NOMO-1 treated with DMSO at 0.1 percent for 48 hours (cell line): ENCODE measurements around the gene MSS51.
A peak's percentile ranks its signal among the peaks of the same experiment; 100 is the strongest.

ENCODE experiments used
- DNase-seq: peaks from one replicate; lab custom pipeline; 2025; ENCODE audit not compliant: unreplicated experiment; lab: John Stamatoyannopoulos, UW

MSS51 gene

DNA sequence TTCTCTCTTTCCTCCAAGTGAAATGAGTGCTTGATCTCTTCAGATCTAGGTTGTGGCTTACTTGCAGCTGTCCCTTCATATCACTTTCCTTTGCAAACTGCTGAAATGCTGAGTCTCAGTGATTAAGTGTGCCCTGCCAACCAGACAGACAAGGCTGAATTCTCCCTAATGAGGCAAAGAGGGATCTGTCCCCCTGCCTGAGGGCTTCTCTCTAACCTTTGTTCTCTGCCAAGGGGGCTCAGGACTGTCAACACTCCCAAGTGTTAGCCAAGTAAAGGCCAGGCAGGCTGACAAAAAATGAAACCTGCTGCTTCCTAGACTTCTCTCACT, at the start of gene MSS51:
TSS of gene MSS51 (minus strand) at position 24 of the 330 bp plus-strand sequence. CDS start 5,277 bp downstream, outside the sequence.
- no peak for DNase-seq

DNA sequence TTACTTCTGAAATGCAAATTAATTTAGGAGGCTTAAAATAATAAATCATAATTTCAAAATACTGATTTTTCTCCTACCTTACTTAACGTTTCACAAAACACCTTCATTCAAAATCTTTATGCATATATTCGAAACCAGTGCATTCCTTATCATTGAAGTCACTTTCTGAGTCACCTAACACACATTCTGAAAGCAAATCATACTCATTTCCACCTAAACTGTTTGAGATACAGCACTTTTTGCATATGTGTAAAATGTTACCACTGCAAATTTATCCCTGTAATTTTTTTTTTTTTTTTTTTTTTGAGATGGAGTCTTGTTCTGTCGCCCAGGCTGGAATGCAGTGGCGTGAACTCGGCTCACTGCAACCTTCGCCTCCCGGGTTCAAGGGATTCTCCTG, 46.8 kb upstream of the MSS51 start:
- no peak for DNase-seq

- no peak for DNase-seq
Observed at GRCh38 chr10:73478636-73479035, 45.3 kb upstream of the MSS51 start.

DNA sequence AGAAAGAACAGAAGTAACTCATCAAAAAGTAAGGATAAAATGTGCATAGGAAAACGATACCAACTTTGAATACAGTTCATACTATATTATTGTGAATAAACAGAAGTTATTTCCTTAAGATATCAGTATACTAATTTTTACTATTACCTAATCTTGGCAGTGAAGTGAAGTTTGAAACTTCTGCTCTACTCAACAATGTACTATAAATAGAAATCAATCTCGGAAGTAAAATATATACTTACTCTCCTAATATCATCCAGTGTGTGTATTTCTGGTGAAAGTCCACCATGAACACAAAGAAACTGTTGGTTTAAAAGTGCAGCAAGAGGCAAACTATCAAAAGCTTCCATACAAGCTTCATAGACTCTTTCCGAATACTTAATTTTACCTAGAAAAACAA, 37.9 kb upstream of the MSS51 start:
- no peak for DNase-seq

DNA sequence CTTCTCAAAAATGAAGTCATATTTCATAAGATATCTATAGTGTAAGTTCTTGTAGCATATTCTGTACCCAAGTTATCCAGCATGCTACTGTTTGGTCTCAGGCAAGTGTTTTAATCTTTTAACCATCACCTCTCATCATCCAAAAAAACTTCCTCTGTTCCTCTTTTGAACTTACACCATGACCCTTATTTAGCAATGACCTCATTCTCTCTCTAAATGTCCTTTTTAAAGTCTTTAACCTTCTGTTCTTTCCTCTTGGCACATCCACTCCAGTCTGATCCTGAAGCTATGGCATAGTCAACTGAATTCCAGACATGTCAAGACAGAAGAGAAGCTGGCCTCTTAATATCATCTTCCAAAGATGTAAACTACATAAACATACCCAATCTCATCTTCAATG, 36.2 kb upstream of the MSS51 start:
- peak; percentile 10 for DNase-seq

GRCh38 chr10:73467206-73467605, 33.8 kb upstream of the MSS51 start:
- DNase-seq = no peak

- DNase-seq = no peak
Observed at GRCh38 chr10:73465978-73466726, 32.8 kb upstream of the MSS51 start.

DNA sequence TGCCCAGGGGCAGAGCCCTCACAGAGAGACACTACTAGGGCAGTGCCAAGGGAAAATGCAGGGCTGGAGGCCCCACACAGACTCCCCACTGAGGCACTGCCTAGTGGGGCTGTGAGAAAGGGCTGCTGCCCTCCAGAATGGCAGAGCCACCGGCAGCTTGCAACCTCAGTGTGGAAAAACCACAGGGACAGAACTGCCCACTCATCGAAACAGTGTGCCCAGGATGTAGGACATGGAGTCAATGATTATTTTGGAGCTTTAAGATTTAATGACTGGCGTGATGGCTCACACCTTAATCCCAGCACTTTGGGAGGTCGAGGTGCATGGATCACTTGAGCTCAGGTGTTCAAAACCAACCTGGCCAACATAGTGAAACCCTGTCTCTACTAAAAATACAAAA, 27.5 kb upstream of the MSS51 start:
- DNase-seq = no peak

DNA sequence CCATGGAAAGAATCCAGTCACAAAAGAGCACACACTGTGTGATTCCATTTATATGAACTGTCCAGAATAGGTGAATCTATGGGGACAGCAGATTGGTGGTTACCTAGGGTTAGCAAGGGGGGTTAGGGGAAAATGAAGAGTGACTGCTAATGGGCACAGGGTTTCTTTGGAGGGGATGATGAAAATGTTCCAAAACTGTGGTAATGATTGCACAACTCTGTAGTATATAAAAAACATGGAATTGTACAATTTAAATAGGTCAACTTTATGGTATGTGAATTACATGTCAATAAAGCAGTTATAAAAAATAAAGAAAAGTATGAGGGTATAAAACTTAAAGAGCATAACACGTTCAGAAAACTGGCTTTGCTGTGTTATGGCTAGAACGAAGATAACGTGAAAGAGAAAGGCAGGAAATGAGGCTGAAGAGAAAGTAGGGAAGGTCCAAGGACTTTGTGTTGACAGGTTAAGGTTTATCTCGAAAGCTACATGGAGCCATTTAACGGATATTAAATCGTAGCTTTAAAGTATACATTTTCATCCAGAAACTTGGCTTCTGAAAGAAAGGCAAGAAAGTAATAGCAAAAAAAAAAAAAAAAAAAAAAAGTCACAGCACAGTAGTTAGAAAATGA, 26.4 kb upstream of the MSS51 start:
- no peak for DNase-seq

DNA sequence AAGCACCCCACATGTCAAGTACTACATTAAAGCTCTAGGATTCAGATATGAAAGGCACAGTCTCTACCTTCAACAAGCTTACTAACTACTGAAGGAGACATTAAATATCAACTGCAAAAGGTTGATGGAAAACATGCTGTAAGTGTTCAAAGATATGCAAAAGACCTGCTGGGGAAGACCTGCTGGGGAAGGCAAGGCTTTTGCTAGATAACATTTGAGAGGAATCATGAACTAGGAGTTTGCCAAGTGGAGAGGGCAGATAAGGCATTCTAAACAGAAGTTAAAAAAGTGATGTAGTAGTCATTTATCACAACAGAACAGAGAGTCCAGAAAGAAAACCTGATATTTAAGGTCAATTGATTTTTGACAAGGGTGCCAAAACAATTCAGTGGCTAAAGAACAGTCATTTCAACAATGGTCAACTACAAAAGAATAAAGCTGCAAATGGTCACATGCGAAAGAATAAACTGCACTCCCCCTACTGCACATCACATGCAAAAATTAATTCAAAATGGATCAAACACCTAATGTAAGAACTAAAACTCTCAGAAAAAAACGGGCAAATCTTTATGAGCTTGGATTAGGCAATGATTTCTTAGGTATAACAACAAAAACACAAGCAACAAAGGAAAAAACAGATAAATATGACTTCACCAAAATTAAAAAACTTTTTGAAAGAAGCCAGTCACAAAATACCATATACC, 23.0 kb upstream of the MSS51 start:
- DNase-seq = no peak

DNA sequence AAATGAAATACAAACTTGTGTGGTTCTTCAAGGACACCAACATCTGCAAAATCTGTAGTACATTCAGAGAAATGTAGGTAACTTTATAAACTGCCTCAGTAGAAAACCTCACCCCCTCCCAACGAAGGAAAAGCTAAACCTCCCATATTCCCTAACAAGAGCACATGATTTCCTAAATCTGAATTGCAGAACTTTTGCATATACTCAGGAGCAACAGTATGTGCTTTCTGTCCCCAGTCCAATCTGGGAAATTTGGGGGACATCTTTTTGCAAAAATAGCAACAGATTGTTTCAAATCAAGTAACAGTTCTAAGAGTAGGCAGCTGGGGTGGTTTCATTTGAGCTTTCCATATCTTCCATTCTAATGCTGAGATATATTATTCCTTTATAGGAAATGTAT, 15.8 kb upstream of the MSS51 start:
- no peak for DNase-seq

DNA sequence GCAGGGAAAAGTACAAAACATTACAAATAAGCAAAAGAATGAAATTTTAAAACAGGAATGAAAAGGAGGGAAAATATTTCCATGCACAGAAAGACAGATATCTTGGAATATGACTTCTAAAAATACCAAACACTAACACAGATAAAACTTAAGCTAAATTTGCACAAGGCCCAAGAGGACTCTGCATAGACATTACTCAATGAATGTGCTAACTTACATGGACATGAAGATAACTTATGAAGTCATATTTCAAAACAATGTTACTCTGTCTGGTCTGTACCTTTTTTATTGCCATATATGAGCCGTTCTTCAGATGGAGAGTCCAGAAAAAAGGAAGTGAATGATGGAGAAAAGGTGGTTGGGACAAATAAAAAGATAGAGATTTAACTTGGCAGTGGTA, 15.0 kb upstream of the MSS51 start:
- no peak for DNase-seq

DNA sequence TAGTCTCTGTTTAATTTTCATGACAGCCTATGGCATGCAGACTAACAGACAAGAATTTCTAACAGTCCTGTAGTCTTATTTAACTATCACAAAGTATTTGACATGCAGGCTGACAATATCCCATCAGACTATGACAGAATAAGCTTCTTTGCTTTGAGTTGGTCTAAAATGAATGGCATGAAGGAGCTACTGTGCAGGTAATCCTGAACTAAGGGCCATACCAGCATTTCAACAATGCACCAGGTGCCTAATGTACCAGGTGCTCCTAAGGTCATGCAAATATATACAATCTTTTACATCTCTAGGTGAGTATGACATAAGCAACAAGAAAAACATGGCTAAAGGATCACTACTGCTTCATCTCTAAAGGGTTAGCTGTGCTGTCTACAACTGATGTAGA, 13.6 kb upstream of the MSS51 start:
- no peak for DNase-seq

DNA sequence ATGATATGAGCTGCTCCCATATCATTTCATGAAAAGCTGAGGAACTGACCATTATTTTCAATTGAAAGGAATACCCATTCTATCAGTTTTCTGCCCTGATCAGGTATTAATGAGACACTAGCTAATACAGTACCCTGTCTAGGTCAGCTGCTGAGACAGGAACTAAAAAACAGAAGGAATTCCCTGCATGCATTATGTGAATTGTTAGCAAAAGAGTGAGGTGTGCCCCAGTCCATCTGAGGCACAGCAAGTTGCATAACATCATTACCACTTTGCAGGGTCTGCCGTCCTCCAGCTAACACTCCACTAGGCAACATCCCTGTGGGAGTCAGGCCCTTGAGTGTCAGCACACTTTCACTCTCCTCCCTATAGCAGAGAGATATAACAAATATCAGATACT, 11.1 kb upstream of the MSS51 start:
- DNase-seq = no peak

- DNase-seq = no peak
Observed at GRCh38 chr10:73439605-73440312, 6.4 kb upstream of the MSS51 start.

DNA sequence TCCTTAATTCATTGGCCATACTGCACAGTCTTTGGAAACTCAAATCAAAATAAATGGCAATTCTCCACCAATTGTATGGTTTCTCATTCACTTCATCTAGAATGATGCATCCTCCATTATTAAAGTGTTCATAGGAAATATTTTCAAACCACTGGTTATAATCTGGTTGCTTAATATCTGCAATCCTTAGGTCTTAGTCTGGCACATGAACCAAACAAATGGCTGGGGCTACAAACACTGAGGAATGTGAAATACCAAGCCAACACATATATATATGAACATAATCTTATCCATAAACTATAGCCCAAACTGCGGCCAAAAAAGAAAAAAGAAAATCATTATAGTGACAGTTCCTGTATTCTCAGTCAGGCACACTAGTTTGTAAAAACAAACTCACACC, 5.7 kb upstream of the MSS51 start:
- no peak for DNase-seq

GRCh38 chr10:73432646-73433537, 469 bp downstream of the MSS51 start:
- DNase-seq = no peak

DNA sequence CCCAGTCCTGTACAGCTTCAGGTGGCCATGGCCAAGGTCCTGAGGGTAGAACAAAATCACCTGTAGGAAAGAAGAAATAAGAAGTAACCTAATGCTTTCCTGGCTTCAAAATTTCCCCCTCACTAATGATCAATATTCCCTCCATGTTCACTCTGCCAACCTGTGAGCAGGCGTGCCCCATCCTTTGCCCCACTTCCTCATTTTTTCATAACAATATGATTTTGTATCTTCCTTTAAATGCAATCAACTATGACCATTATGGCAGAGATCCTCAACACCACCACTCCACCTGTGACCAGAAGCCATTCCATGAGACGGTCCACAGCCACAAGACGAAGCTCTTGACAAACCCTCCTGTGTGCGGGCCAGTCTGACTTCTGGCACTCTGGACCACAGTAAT, 7.0 kb downstream of the MSS51 start:
- DNase-seq = no peak

DNA sequence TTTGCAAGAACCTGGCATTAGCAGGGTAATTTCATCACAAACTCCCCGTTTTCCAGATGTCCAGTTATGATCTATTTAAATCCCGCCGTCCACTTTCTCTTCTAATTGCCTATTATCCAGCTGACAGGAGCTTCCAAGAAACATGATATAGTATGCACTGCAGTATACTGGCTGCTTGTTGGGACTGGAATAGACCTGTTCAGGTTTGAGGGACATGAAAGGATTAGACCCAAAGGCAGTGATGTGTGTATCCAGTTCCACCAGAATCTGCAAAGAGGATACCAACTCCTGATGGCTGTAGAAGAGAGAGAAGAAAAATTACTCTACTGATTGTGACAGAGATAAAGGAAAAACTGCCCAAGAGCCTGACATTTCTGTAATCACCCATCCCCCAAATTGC, 8.9 kb downstream of the MSS51 start:
- no peak for DNase-seq

DNA sequence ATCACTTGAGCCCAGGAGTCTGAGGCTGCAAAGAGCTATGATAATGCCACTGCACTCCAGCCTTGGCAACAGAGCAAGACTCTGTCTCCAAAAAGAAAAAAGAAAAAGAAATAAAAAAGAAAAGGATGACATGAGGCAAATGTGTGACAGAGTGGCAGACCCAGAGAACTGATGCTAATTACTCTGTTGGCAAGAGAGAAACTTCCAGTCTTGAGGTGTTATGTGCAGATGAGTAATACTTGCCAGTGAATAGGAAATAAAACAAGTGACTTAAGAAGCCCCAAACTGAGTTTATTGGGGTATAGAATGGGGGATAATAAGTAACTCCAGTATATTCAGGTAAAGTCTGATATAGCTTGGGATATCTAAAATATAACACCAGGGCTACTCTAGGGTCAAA, 10.1 kb downstream of the MSS51 start:
- DNase-seq = no peak

DNA sequence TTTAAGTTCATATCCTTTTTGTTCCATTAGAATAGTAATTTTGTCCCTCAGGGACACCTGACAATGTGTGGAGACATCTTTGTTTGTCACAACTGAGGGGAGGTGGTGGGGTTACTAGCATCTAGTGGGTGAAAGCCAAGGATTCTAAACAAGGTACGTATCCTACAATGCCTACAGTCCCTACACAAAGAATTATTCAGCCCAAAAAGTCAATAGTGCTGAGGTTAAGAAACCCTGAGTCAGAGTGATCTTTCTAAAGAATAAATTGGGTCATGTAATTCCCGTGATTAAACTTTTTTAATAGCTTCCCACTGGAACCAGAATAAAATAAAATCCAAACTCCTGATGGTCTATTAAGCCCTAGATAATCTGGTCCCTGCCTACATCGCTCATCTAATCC, 16.8 kb downstream of the MSS51 start:
- DNase-seq = no peak
